NB4 (cell line): ENCODE data around the gene CDKL5.

Experiments
- CTCF ChIP-seq: IDR thresholded peaks from one replicate; pipeline ENCODE4 v1.5.1; 2012; ENCODE audit warnings: low read depth, low read length
- MYC ChIP-seq: IDR thresholded peaks from 2 replicates; pipeline ENCODE4 v1.6.1; 2011; ENCODE audit warnings: low read depth, low read length
- POLR2A ChIP-seq: IDR thresholded peaks from 2 replicates; pipeline ENCODE4 v1.6.1; 2011; ENCODE audit warnings: mild to moderate bottlenecking; ENCODE audit not compliant: insufficient read length; ENCODE audit errors: extremely low read depth

DNA sequence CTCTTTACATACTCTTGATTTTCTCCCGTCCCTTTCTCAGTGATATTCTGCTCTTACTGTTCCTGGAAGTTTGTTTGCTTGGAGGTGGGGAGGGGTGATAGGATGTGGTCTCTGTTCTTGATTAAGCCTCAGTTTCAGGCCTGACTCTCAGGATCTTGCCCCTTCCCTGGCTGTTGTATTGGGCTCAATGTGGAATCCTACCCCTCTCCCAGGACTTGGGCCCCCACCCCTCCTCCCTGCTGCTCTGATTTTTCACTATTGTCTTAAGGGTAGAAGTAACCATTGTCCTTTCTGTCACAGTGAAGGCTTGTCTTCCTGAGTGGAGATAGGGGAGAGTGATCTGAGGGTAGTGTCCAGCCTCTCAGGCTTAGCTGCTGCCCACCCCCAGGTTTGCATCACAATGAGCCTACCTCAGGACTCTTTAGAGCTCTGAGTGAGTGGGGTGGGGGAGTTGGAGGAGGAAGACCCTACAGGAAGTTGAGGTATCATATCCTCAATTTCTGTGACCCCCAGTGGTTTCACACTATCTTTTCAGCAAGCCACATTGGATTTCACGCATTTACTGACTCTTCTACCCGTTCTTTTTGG lies 16.5 kb downstream of the CDKL5 start:
- TF ChIP-seq CTCF (no peak), POLR2A (no peak), MYC (no peak)
